ENCODE data around the gene SORT1. TPM values are rescaled to one million over a fixed set of nuclear protein-coding genes. Genes with fewer than 3 reads are reported as not detected.

The SORT1 gene
- total RNA-seq, 4 donors from 2014 or later: 145 to 199 (median 189) TPM

DNA sequence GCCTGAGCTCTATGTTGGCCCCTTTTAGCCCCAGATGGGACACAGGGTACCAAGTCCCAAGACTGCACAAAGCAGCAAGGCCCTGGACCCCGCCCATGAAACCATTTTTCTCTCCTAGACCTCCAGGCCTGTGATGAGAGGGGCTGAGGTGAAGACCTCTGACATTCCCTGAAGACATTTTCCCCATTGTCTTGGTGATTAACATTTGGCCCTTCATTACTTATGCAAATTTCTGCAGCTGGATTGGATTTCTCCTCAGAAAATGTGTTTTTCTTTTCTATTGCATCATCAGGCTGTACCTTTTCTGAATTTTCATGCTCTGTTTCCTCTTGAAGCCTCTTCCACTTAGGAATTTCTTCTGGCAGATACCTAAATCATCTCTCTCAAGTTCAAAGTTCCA, 36.8 kb upstream of the SORT1 start:
- Histone ChIP-seq H3K27me3 (no peaks in the 10 kb centered on the region), H3K4me1 (no peaks in the 10 kb centered on the region), H3K27ac (no peak overlapping the region), H3K36me3 (no peaks in the 10 kb centered on the region), H3K9me3 (no peaks in the 10 kb centered on the region), H3K4me3 (no peak overlapping the region)
- 77 to 95% methylated on average over 1 of the region's 1 CpG for WGBS, 2 donors
- DNase-seq (ENCODE audit: low spot score in 2 of 2): no peak
- TF ChIP-seq EP300 (IDR thresholded peaks at IDR 0.05): no peak
- TF ChIP-seq POLR2A (IDR thresholded peaks at IDR 0.05): no peak
- TF ChIP-seq, protein P1, sequence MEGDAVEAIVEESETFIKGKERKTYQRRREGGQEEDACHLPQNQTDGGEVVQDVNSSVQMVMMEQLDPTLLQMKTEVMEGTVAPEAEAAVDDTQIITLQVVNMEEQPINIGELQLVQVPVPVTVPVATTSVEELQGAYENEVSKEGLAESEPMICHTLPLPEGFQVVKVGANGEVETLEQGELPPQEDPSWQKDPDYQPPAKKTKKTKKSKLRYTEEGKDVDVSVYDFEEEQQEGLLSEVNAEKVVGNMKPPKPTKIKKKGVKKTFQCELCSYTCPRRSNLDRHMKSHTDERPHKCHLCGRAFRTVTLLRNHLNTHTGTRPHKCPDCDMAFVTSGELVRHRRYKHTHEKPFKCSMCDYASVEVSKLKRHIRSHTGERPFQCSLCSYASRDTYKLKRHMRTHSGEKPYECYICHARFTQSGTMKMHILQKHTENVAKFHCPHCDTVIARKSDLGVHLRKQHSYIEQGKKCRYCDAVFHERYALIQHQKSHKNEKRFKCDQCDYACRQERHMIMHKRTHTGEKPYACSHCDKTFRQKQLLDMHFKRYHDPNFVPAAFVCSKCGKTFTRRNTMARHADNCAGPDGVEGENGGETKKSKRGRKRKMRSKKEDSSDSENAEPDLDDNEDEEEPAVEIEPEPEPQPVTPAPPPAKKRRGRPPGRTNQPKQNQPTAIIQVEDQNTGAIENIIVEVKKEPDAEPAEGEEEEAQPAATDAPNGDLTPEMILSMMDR (IDR thresholded peaks at IDR 0.05): no peak

DNA sequence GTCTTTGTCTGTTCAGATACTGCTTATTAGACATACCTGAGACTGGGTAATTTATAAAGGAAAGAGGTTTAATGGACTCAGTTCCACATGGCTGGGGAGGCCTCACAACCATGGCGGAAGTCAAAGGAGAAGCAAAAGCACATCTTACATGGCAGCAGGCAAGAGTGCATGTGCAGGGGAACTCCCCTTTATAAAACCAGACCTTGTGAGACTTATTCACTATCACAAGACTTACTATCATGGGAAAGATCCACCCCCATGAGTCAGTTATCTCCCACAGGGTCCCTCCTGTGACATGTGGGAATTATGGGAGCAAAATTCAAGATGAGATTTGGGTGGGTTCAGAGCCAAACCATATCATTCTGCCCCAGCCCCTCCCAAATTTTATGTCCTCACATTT, 35.6 kb upstream of the SORT1 start:
- DNase-seq (ENCODE audit: low spot score in 2 of 2): no peak
- Histone ChIP-seq H3K4me3 (no peak overlapping the region), H3K27ac (no peak overlapping the region), H3K9me3 (no peaks in the 10 kb centered on the region), H3K27me3 (no peaks in the 10 kb centered on the region), H3K36me3 (no peaks in the 10 kb centered on the region), H3K4me1 (peaks cover 0 to 6% (median 0%) of the 10 kb centered on the region in 4 donors)
- WGBS, 2 donors: 82 to 100% methylated on average over 1 of the region's 1 CpG
- TF ChIP-seq, protein P1 (IDR thresholded peaks at IDR 0.05): no peak
- TF ChIP-seq EP300 (IDR thresholded peaks at IDR 0.05): no peak

DNA sequence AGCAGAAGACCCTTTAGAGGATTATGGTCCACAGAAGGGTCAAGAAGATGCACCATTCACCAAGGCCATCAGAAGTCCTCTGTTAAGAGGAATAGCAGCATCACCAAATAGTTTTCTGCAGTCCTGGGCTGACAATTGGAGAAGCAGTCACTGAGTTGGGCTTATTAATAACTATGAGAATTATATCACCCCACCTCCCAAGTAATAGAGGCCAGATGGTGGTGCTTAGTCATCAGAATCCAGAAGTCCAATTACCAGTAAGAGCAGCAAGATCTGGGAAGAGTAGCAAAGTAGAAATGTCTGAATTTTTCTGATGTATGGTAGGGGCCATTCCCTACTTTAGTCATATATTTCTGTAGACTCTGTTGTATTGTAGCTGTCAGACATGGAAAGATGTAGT, 34.6 kb upstream of the SORT1 start:
- no peak for TF ChIP-seq EP300 (IDR thresholded peaks at IDR 0.05)
- TF ChIP-seq, protein P1 (IDR thresholded peaks at IDR 0.05): no peak
- no peak for TF ChIP-seq POLR2A (IDR thresholded peaks at IDR 0.05)
- H3K9me3 ChIP-seq: no peaks in the 10 kb centered on the region
- H3K27ac ChIP-seq: no peak overlapping the region
- H3K36me3 ChIP-seq: no peaks in the 10 kb centered on the region
- DNase-seq (ENCODE audit: low spot score in 2 of 2): no peak
- no peak overlapping the region for H3K4me3 ChIP-seq
- no peaks in the 10 kb centered on the region for H3K27me3 ChIP-seq
- peaks cover 0 to 16% (median 3%) of the 10 kb centered on the region in 4 donors for H3K4me1 ChIP-seq

DNA sequence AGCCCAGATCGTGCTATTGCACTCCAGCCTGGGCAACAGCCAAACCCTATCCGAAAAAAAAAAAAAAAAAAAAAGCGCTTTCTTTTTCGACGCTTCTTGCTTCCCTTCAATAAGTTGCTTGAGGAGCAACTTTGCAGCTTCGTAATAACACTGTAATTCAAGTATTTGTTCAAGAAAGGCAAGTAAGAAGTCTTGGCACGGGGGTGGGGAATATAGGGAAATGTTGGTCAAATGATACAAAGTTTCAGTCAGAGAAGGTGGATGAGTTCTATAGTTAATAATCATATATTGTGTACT, 29.4 kb upstream of the SORT1 start:
- WGBS, 2 donors: 4 to 6% methylated on average over 7 of the region's 7 CpGs
- H3K4me3 ChIP-seq: peak overlapping the region; percentile 78 to 86 (median 80)
- no peaks in the 10 kb centered on the region for H3K36me3 ChIP-seq
- peak overlapping the region; percentile 65 to 93 (median 86) for H3K27ac ChIP-seq
- H3K9me3 ChIP-seq: no peaks in the 10 kb centered on the region
- TF ChIP-seq EP300 (IDR thresholded peaks at IDR 0.05) (no peak), POLR2A (IDR thresholded peaks at IDR 0.05) (no peak)
- TF ChIP-seq, protein P1 (IDR thresholded peaks at IDR 0.05): no peak
- H3K27me3 ChIP-seq: no peaks in the 10 kb centered on the region
- no peak for DNase-seq (ENCODE audit: low spot score in 2 of 2)
- H3K4me1 ChIP-seq: peaks cover 0 to 49% (median 16%) of the 10 kb centered on the region in 4 donors

DNA sequence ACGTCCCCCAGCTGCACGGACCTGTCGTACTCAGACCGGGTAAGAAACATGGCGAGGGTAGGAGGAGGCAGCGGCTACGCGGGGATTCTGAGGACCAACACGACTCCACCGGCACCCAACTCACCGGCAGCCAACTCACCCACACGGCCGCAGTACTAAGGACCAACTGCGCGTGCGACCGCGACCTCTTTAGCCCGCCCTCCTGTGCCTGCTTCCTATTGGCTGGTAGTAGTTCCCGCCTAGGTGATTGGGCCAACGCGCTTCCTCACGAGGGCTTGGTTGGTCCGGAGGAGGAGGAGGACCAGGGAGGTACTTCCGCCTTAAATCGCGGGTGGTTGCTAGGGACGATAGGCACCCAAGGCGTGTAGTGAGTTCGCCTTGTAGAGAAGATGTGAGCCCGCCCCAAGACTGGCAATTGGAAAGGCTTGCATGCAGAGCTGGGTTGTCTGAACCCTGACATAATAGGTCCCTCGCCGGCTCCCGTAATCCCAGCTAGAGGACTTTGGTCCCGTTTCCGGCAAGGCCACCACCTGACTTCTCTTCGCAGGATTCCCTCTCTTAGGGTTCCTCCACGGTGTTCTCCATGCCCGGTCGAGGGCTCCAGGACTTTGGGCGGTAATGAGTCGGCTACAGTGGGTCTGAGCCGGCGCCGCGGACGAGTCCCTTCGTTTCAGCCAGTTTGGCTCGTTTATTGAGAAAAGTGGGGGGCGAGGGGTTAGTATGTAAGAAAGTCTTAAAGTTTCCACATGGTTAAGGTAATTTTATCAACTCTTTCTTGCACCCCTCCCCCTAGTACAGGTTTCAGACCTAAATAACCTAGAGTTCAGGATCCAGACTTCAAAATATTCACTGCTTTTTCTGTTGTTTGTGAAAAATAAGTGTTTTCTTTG, 28.8 kb upstream of the SORT1 start, which contains the start of gene PSMA5:
TSS of gene PSMA5 (minus strand) at position 168 of the 890 bp plus-strand sequence. CDS start at position 50, 118 bp downstream.
- WGBS, 2 donors: 0% methylated on average over 45 to 49 of the region's 50 CpGs
- no peaks in the 10 kb centered on the region for H3K9me3 ChIP-seq
- no peaks in the 10 kb centered on the region for H3K36me3 ChIP-seq
- peak within 1 kb of the TSS; percentile 65 to 93 (median 86) for H3K27ac ChIP-seq
- TF ChIP-seq EP300 (IDR thresholded peaks at IDR 0.05) (peak; percentile 30 to 83), POLR2A (IDR thresholded peaks at IDR 0.05) (peak in 1 of 2 donors; percentile 67)
- TF ChIP-seq, protein P1 (IDR thresholded peaks at IDR 0.05): peak in 1 of 5 experiments; percentile 31
- H3K4me1 ChIP-seq: peaks cover 0 to 49% (median 16%) of the 10 kb centered on the region in 4 donors
- peak within 1 kb of the TSS; percentile 78 to 86 (median 80) for H3K4me3 ChIP-seq
- peak; percentile 90 to 95 for DNase-seq (ENCODE audit: low spot score in 2 of 2)
- H3K27me3 ChIP-seq: no peaks in the 10 kb centered on the region
